ENCODE results near the gene SPOCK2. TPM values are rescaled to one million over a fixed set of nuclear protein-coding genes. Genes with fewer than 3 reads are reported as not detected.
A peak's percentile ranks its signal among the peaks of the same experiment; 100 is the strongest.
"Not testable (repeated sequence)": the region's sequence is repeated elsewhere in the genome, so short reads cannot be mapped to it uniquely, and the experiment has no call there.

The SPOCK2 gene
- polyA plus RNA-seq: 10 to 100 TPM; 58.8 to 86.0 (median 69.0) TPM

GRCh38 chr10:72087969-72088888 lies at the start of gene SPOCK2:
TSS of gene SPOCK2 (minus strand) at chr10:72088551. CDS start at chr10:72088328, 223 bp downstream.
- H3K27ac Mint-ChIP-seq: peak within 1 kb of the TSS; percentile 96 to 100 (median 99)
- H3K9me3 Mint-ChIP-seq: no peaks in the 10 kb centered on the region
- DNase-seq: peak; percentile 73 to 85 (median 75)
- H3K4me3 Mint-ChIP-seq: peak within 1 kb of the TSS; percentile 98 to 100 (median 100)
- peaks cover 6 to 12% (median 7%) of the 10 kb centered on the region in 3 donors for H3K36me3 Mint-ChIP-seq
- peaks cover 55 to 61% of the 10 kb centered on the region in 2 donors for H3K4me1 Mint-ChIP-seq
- peaks cover 17 to 34% (median 28%) of the 10 kb centered on the region in 3 donors for H3K27me3 Mint-ChIP-seq (ENCODE audit: low read depth in 3 of 3)

GRCh38 chr10:72137583-72137982 lies 49.2 kb upstream of the SPOCK2 start:
- Mint-ChIP-seq H3K36me3 (peaks cover 10 to 21% (median 18%) of the 10 kb centered on the region in 3 donors), H3K9me3 (no peaks in the 10 kb centered on the region), H3K4me3 (no peak overlapping the region), H3K4me1 (peaks cover 6 to 18% of the 10 kb centered on the region in 2 donors), H3K27ac (no peak overlapping the region), H3K27me3 (ENCODE audit: low read depth in 3 of 3) (peaks cover 0 to 7% (median 0%) of the 10 kb centered on the region in 3 donors)
- no peak for DNase-seq

GRCh38 chr10:72136225-72136624 lies 47.9 kb upstream of the SPOCK2 start:
- not testable (repeated sequence) for H3K27me3 Mint-ChIP-seq (ENCODE audit: low read depth in 3 of 3); DNase-seq; H3K27ac Mint-ChIP-seq; H3K9me3 Mint-ChIP-seq; H3K4me3 Mint-ChIP-seq
- Mint-ChIP-seq H3K36me3 (peaks cover 10 to 25% (median 18%) of the 10 kb centered on the region in 3 donors), H3K4me1 (peaks cover 8 to 18% of the 10 kb centered on the region in 2 donors)

GRCh38 chr10:72134785-72135767 lies 46.7 kb upstream of the SPOCK2 start:
- Mint-ChIP-seq H3K27ac (peak overlapping the region in 3 of 6 donors; percentile 11 to 79 (median 53)), H3K4me3 (no peak overlapping the region), H3K36me3 (peaks cover 10 to 25% (median 22%) of the 10 kb centered on the region in 3 donors), H3K4me1 (peaks cover 8 to 19% of the 10 kb centered on the region in 2 donors), H3K27me3 (ENCODE audit: low read depth in 3 of 3) (peaks cover 0 to 7% (median 0%) of the 10 kb centered on the region in 3 donors), H3K9me3 (no peaks in the 10 kb centered on the region)
- no peak for DNase-seq

GRCh38 chr10:72133517-72133916 lies 45.2 kb upstream of the SPOCK2 start:
- no peak for DNase-seq
- H3K27ac Mint-ChIP-seq: peak overlapping the region in 3 of 6 donors; percentile 0 to 57 (median 1)
- peaks cover 10 to 19% of the 10 kb centered on the region in 2 donors for H3K4me1 Mint-ChIP-seq
- no peaks in the 10 kb centered on the region for H3K9me3 Mint-ChIP-seq
- peaks cover 0 to 7% (median 0%) of the 10 kb centered on the region in 3 donors for H3K27me3 Mint-ChIP-seq (ENCODE audit: low read depth in 3 of 3)
- peaks cover 10 to 29% (median 28%) of the 10 kb centered on the region in 3 donors for H3K36me3 Mint-ChIP-seq
- no peak overlapping the region for H3K4me3 Mint-ChIP-seq

- Mint-ChIP-seq H3K27ac (peak overlapping the region in 2 of 6 donors; percentile 1 to 46), H3K4me1 (peaks cover 10 to 19% of the 10 kb centered on the region in 2 donors)
These were observed 44.5 kb upstream of the SPOCK2 start for GRCh38 chr10:72132854-72133253.

GRCh38 chr10:72127571-72127970 lies 39.2 kb upstream of the SPOCK2 start:
- H3K4me3 Mint-ChIP-seq: no peak overlapping the region
- no peak for DNase-seq
- H3K9me3 Mint-ChIP-seq: no peaks in the 10 kb centered on the region
- H3K27ac Mint-ChIP-seq: no peak overlapping the region
- no peaks in the 10 kb centered on the region for H3K27me3 Mint-ChIP-seq (ENCODE audit: low read depth in 3 of 3)
- H3K4me1 Mint-ChIP-seq: peaks cover 3 to 7% of the 10 kb centered on the region in 2 donors
- peaks cover 7 to 28% (median 19%) of the 10 kb centered on the region in 3 donors for H3K36me3 Mint-ChIP-seq

More at GRCh38 chr10:72132854-72133253, 44.5 kb upstream of the SPOCK2 start:
- peaks cover 0 to 7% (median 0%) of the 10 kb centered on the region in 3 donors for H3K27me3 Mint-ChIP-seq (ENCODE audit: low read depth in 3 of 3)
- H3K36me3 Mint-ChIP-seq: peaks cover 14 to 29% (median 29%) of the 10 kb centered on the region in 3 donors
- H3K9me3 Mint-ChIP-seq: no peaks in the 10 kb centered on the region
- DNase-seq: no peak
- no peak overlapping the region for H3K4me3 Mint-ChIP-seq

GRCh38 chr10:72126872-72127232 lies 38.5 kb upstream of the SPOCK2 start:
- Mint-ChIP-seq H3K9me3 (no peaks in the 10 kb centered on the region), H3K27ac (no peak overlapping the region), H3K4me3 (no peak overlapping the region), H3K4me1 (peaks cover 2 to 7% of the 10 kb centered on the region in 2 donors), H3K27me3 (ENCODE audit: low read depth in 3 of 3) (no peaks in the 10 kb centered on the region), H3K36me3 (peaks cover 7 to 28% (median 19%) of the 10 kb centered on the region in 3 donors)
- no peak for DNase-seq

- Mint-ChIP-seq H3K9me3 (no peaks in the 10 kb centered on the region), H3K4me1 (peaks cover 2 to 7% of the 10 kb centered on the region in 2 donors), H3K27me3 (ENCODE audit: low read depth in 3 of 3) (no peaks in the 10 kb centered on the region), H3K4me3 (no peak overlapping the region), H3K27ac (no peak overlapping the region), H3K36me3 (peaks cover 7 to 28% (median 15%) of the 10 kb centered on the region in 3 donors)
- DNase-seq: peak in 2 of 3 donors; percentile 19 to 26
These were observed 38.0 kb upstream of the SPOCK2 start for GRCh38 chr10:72126184-72126871.

GRCh38 chr10:72124989-72125388 lies 36.6 kb upstream of the SPOCK2 start:
- H3K9me3 Mint-ChIP-seq: no peaks in the 10 kb centered on the region
- no peak overlapping the region for H3K4me3 Mint-ChIP-seq
- H3K36me3 Mint-ChIP-seq: peaks cover 10 to 25% (median 17%) of the 10 kb centered on the region in 3 donors
- no peaks in the 10 kb centered on the region for H3K27me3 Mint-ChIP-seq (ENCODE audit: low read depth in 3 of 3)
- H3K27ac Mint-ChIP-seq: no peak overlapping the region
- peaks cover 1 to 3% of the 10 kb centered on the region in 2 donors for H3K4me1 Mint-ChIP-seq
- no peak for DNase-seq

- no peak overlapping the region for H3K4me3 Mint-ChIP-seq
- H3K36me3 Mint-ChIP-seq: peaks cover 10 to 29% (median 22%) of the 10 kb centered on the region in 3 donors
- no peaks in the 10 kb centered on the region for H3K4me1 Mint-ChIP-seq
- H3K9me3 Mint-ChIP-seq: no peaks in the 10 kb centered on the region
- no peaks in the 10 kb centered on the region for H3K27me3 Mint-ChIP-seq (ENCODE audit: low read depth in 3 of 3)
- no peak for DNase-seq
- H3K27ac Mint-ChIP-seq: no peak overlapping the region
These were observed 36.0 kb upstream of the SPOCK2 start for GRCh38 chr10:72124381-72124780.

- no peak for DNase-seq
- no peaks in the 10 kb centered on the region for H3K9me3 Mint-ChIP-seq
- no peak overlapping the region for H3K27ac Mint-ChIP-seq
- peaks cover 10 to 22% (median 22%) of the 10 kb centered on the region in 3 donors for H3K36me3 Mint-ChIP-seq
- no peaks in the 10 kb centered on the region for H3K4me1 Mint-ChIP-seq
- no peak overlapping the region for H3K4me3 Mint-ChIP-seq
- H3K27me3 Mint-ChIP-seq (ENCODE audit: low read depth in 3 of 3): no peaks in the 10 kb centered on the region
These were observed 35.3 kb upstream of the SPOCK2 start for GRCh38 chr10:72123616-72124015.

- H3K36me3 Mint-ChIP-seq: peaks cover 13 to 22% (median 21%) of the 10 kb centered on the region in 3 donors
- H3K4me3 Mint-ChIP-seq: no peak overlapping the region
- peaks cover 0 to 2% (median 0%) of the 10 kb centered on the region in 3 donors for H3K27me3 Mint-ChIP-seq (ENCODE audit: low read depth in 3 of 3)
- peaks cover 0 to 2% (median 0%) of the 10 kb centered on the region in 6 donors for H3K9me3 Mint-ChIP-seq
- no peak for DNase-seq
- H3K27ac Mint-ChIP-seq: no peak overlapping the region
- H3K4me1 Mint-ChIP-seq: no peaks in the 10 kb centered on the region
These were observed 33.9 kb upstream of the SPOCK2 start for GRCh38 chr10:72122221-72122620.

All from immature natural killer cell (primary cell).